ENCODE data around the gene OPN4.
A peak's percentile ranks its signal among the peaks of the same experiment; 100 is the strongest.

Gene OPN4

GRCh38 chr10:86703176-86703575, 48.8 kb downstream of the OPN4 start:
- no peak for DNase-seq

DNA sequence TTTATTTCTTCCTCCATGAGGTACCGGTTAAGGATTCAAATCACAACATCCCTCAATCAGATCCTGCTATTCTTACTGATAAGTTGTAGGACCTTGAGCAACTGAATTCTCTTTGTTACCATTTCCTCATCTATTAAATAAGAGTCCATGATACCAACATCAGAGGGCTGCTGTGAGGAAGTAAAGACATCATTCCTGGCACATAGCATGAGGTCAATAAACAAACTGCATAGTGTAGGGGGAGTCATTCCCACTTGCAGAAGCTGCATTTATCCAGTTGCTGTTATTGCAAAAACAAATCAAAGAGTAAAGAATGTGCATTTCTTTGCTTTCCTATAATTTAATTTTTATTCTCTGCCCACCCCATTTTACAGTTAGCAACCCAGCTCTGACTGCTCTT, 50.8 kb downstream of the OPN4 start:
- DNase-seq: no peak

GRCh38 chr10:86705905-86706304, 51.6 kb downstream of the OPN4 start:
- DNase-seq: no peak

DNA sequence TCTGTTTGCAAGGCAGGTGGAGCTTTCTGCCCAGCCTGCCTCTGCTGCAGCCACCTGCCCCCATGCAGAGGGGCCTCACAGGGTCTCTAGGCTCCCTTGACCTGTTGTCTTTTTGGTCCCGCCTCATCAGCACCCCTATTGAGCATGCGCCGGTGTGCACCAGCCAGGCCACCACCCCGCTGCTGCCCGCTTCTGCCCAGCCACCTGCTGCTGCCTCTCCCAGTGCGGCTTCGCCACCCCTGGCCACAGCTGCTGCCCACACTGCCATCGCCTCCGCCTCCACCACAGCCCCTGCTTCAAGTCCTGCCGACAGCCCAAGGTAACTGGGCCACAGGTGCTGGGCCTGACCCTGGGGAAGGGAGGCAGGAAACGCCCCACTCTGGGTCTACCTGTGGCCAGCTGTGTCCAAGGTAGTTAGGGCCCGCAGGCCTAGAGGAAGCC, 52.1 kb downstream of the OPN4 start:
- no peak for DNase-seq

DNA sequence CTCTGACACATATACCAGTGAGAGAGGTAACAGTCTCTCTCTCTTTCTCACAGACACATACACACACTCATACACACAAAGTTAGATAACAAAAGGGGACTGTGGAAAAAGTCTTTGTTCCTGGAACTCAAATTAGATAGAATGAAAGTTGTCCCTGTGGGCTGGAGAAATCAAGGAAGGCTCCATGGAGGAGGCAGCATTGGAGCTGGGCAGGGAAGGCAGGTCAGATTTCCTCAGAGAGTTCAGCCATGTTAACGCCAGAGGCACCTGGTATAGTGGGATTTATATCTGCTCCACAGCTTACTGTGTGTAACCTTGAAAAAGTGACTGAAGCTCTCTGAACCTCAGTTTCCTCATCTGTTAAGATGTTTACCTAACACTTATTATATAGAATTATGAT, 52.6 kb downstream of the OPN4 start:
- DNase-seq: no peak

DNA sequence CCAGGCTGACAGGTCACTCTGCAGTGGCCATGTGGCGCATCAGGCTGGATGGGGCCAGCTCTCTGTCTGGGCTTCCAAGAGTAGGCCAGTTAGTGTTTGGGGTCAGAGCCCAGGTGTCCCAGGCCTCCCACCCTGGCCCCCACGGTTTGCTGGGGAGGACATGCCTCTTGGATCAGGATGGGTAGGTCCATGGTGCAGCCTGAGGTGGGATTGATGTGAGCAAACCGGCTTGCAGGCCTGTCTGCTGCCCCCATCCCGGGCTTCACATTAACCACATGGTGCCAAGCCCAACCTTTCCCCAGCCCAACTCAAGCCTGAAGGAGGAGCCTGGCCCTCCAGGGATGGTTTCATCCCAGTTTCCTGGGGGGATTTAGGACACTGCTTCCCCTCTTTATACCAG, 53.2 kb downstream of the OPN4 start:
- no peak for DNase-seq

- DNase-seq: no peak
These were observed 53.9 kb downstream of the OPN4 start for GRCh38 chr10:86708068-86708782.

- DNase-seq: no peak
These were observed 54.5 kb downstream of the OPN4 start for GRCh38 chr10:86708783-86709380.

DNA sequence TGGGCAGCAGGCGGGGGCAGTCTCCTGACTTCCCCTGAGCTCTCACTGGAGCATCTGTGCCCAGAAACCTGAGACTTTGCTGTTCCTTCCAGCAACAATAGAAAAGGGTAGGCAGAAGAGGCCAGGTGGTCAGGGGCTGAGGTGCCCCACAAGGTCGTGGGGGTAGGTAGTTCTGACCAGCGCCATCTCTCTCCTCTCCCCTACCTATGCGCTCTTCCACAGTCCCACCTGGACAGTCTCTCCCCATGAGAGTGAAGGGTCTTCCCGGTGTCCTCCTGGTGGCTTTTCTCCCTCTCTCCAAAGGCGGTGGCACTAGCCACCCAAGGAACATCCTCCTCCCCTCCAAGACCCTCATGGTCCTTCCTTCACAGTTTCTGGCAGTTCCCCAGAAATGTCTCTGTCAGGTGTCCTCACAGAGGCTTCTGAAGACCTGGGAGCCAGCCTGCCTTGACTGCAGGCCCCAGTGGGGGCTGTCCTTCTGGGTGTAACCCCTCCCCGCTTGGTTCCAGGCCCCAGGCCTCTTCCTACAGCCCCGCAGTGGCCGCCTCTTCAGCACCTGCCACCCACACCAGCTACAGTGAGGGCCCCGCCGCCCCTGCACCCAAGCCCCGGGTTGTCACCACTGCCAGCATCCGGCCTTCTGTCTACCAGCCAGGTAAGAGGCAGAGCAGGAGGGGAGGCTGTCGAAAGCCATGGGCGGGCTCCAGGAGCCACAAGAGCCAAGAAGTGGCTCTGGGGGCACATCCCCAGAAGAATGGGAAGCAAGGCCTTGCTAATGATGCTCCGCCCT, 55.2 kb downstream of the OPN4 start:
- no peak for DNase-seq

- peak; percentile 3 for DNase-seq
These were observed 56.7 kb downstream of the OPN4 start for GRCh38 chr10:86710987-86711512.

GRCh38 chr10:86711513-86712316, 57.4 kb downstream of the OPN4 start:
- no peak for DNase-seq

GRCh38 chr10:86712317-86712707, 58.0 kb downstream of the OPN4 start:
- no peak for DNase-seq

DNA sequence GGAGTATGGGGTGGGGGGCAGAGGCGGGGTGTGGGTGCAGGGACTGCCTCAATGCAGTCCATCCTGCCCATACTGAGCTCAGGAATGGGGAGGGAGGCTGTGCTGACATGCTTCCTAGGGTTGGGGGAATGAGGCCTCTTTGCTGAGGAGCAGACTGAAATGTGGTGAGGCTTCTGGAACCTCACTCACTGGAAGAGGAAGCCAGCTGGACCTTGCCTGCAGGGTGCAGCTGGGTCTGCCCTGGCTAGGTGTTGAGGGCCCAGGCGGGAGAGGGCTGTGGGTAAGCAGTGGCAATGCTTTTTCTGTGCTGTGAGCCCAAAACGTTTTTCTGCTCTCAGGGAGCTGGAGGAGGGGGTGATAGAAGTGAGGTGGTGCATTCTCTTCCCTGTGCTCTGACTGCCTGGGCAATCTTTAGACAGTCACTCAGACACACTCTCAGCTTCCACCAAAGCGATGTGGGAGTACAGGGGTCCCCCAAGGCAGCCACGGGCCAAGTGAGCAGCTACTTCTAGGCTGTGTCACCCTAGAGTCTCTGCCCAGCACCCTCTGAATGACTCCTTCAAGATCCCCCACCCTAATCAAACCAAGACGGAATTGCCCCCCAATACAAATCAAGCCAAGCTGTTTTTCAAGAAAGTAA, 60.9 kb downstream of the OPN4 start:
- DNase-seq: no peak

DNA sequence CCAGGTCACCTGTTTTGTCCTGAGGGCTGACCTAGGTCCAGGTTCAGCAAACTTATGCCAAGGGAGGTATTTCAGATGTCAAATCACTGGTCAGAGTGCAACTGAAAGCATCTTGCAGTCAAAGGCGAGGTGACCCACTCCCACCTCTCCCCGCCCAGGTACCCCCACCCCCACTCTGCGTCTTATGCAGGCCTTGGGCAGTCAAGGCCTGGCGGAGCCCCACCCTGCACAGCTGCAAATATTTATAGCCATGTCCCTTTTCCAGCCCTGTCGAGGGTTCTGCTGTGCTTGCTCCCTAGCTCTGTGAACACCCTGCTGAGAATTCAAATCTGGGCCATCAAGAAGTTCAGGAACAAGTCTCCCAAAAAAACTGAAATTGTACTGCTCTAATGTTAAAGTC, 61.5 kb downstream of the OPN4 start:
- DNase-seq: no peak
